SU-DHL-6 (cell line): ENCODE measurements around the gene SUGCT.

Experiments
- CTCF ChIP-seq: fragments of 200-600 bp; sonication (generic); IDR thresholded peaks from one replicate; pipeline ENCODE4 v1.5.1; 2017; ENCODE audit warnings: antibody characterized with exemption, mild to moderate bottlenecking, low read length, moderate library complexity; ENCODE audit not compliant: insufficient read depth, poor library complexity, severe bottlenecking
- EZH2phosphoT487 ChIP-seq: fragments of 200-600 bp; sonication (generic), shearing (Covaris generic); conservative IDR thresholded peaks from 2 replicates; pipeline ENCODE4 v1.6.1; 2018; ENCODE audit warnings: mild to moderate bottlenecking, antibody characterized with exemption, low read length, moderate library complexity, mixed read lengths

DNA sequence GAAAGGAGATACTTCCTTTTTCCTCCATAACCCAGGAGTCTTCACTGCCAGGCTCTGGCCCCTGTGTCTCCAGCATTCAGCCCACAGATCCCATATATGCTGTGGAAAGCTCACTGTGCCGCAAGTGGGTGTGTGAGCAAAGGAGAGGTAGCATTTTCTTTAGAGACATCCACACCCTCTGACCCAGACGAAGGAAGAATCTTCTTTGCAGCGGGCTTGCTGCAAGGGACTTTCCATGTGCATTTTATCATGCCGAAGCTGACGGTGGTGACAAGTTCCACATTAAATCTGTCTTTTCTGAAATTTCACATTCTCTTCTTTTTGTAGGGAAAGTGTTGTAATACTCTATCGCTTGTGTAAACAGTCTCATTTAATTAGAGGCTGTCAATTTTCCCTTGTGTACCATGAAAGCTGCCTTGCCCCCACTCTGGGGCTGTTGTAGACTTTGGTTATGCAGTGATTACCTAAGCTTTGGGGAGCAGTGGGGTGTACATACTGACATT, 409.5 kb downstream of the SUGCT start:
- TF ChIP-seq CTCF (no peak), EZH2phosphoT487 (no peak)
